22Rv1 (cell line): ENCODE measurements around the gene SLC25A53.

Experiments used
- ZFX ChIP-seq: fragments of 450-650 bp; IDR thresholded peaks from 2 replicates; pipeline ENCODE4 v1.6.1; 2017; ENCODE audit warnings: antibody characterized with exemption, borderline replicate concordance
- TF ChIP-seq, protein P1 (sequence below): fragments of 450-650 bp; IDR thresholded peaks from 2 replicates; pipeline ENCODE4 v1.5.1; 2017; ENCODE audit warnings: mild to moderate bottlenecking

DNA sequence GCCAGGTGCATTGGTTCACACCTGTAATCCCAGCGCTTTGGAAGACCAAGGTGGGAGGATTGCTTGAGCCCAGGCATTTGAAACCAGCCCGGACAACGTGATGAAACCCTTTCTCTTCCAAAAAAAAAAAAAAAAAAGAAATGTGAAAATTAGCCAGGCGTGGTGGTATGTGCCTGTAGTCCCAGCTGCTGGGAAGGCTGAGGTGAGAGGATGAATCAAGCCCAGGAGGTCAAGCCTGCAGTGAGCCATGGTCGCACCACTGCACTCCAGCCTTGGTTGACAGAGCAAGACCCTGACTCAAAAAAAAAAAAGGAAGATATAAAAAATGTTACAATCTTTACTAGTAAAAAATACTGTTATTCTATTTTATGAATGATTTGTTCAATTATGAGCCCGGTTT, 15.3 kb upstream of the SLC25A53 start:
- no peak for TF ChIP-seq ZFX
- TF ChIP-seq, protein P1, sequence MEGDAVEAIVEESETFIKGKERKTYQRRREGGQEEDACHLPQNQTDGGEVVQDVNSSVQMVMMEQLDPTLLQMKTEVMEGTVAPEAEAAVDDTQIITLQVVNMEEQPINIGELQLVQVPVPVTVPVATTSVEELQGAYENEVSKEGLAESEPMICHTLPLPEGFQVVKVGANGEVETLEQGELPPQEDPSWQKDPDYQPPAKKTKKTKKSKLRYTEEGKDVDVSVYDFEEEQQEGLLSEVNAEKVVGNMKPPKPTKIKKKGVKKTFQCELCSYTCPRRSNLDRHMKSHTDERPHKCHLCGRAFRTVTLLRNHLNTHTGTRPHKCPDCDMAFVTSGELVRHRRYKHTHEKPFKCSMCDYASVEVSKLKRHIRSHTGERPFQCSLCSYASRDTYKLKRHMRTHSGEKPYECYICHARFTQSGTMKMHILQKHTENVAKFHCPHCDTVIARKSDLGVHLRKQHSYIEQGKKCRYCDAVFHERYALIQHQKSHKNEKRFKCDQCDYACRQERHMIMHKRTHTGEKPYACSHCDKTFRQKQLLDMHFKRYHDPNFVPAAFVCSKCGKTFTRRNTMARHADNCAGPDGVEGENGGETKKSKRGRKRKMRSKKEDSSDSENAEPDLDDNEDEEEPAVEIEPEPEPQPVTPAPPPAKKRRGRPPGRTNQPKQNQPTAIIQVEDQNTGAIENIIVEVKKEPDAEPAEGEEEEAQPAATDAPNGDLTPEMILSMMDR: no peak
